Upper lobe of left lung (tissue), 6 donors: ENCODE measurements around the gene SNHG17. TPM values are rescaled to one million over a fixed set of nuclear protein-coding genes. Genes with fewer than 3 reads are reported as not detected.
A peak's percentile ranks its signal among the peaks of the same experiment; 100 is the strongest.

ENCODE experiments used
- ATAC-seq, 2 donors: fragments of 200-7000 bp; cut with Tn5 transposase; one replicate each; pipeline ENCODE4 v1.9.1; 2022; ENCODE audit warnings: mild to moderate bottlenecking in 2 of 2, moderate library complexity in 2 of 2; ENCODE audit not compliant: low FRiP score in 2 of 2
- DNase-seq, 2 donors: peaks; one replicate each; pipeline ENCODE4 v3.0.0-alpha.2; 2019 to 2020
- H3K27ac ChIP-seq, 4 donors: fragments of 200-600 bp; sonication (generic); one replicate each; pipeline ENCODE4 v1.5.1; 2016 to 2019
- H3K27me3 ChIP-seq, 4 donors: fragments of 200-600 bp; sonication (generic); one replicate each; pipeline ENCODE4 v1.5.1; 2017 to 2019
- H3K36me3 ChIP-seq, 4 donors: fragments of 200-600 bp; sonication (generic); one replicate each; pipeline ENCODE4 v1.5.1; 2016 to 2019
- H3K4me1 ChIP-seq, 4 donors: fragments of 200-600 bp; sonication (generic); one replicate each; pipeline ENCODE4 v1.5.1; 2018 to 2019
- H3K4me3 ChIP-seq, 4 donors: fragments of 200-600 bp; sonication (generic); one replicate each; pipeline ENCODE4 v1.5.1; 2017 to 2019; ENCODE audit warnings: mild to moderate bottlenecking in 2 of 4, moderate library complexity in 1 of 4
- H3K9me3 ChIP-seq, 4 donors: fragments of 200-600 bp; sonication (generic); one replicate each; pipeline ENCODE4 v1.5.1; 2018 to 2019
- EP300 ChIP-seq, 4 donors: sonication (generic); formaldehyde crosslinking; IDR thresholded peaks; one replicate each; pipeline ENCODE4 v1.5.1; 2017; ENCODE audit warnings: antibody characterized with exemption in 4 of 4, control low read depth in 2 of 4
- POLR2A ChIP-seq, 4 donors: fragments of 450-650 bp; IDR thresholded peaks; one replicate each; pipeline ENCODE4 v1.5.1; 2016 to 2017; ENCODE audit warnings: antibody characterized with exemption in 4 of 4, mild to moderate bottlenecking in 2 of 4
- POLR2AphosphoS5 ChIP-seq, 2 donors: sonication (generic); formaldehyde crosslinking; IDR thresholded peaks; one replicate each; pipeline ENCODE4 v1.5.1; 2017; ENCODE audit warnings: antibody characterized with exemption in 2 of 2
- WGBS, 2 donors: methylation state at CpG; one replicate each; pipeline ENCODE4 v1.1.5; 2017 to 2018; 5-methylcytosine and 5-hydroxymethylcytosine counted together
- total RNA-seq, 6 donors: library from RNA; depleted of rRNA in 4 of 6; stranded (reverse); fragments of >200 nt in 4 of 6; gene quantifications; one replicate each; pipeline versions ENCODE4 v1.1.0 to v1.2.1, GENCODE V29; 2016 to 2021
- TF ChIP-seq, protein P1 (sequence below), 6 experiments: fragments of 450-650 bp in 4 of 6; fragments of 200-600 bp in 2 of 6; sonication (generic) in 2 of 6; IDR thresholded peaks; one replicate each; pipeline ENCODE4 v1.5.1; 2016 to 2019; ENCODE audit warnings: antibody characterized with exemption in 6 of 6
- donor health status: DM: no; HTN: no; CAD: no; lungs with moderate emphysema.
- donor health status: DM: no; HTN: yes; CAD: no; lungs with severe emphysema.

The SNHG17 gene
- total RNA-seq, 6 donors from 2014 or later, result 14.7 to 40.0 (median 20.3) TPM

DNA sequence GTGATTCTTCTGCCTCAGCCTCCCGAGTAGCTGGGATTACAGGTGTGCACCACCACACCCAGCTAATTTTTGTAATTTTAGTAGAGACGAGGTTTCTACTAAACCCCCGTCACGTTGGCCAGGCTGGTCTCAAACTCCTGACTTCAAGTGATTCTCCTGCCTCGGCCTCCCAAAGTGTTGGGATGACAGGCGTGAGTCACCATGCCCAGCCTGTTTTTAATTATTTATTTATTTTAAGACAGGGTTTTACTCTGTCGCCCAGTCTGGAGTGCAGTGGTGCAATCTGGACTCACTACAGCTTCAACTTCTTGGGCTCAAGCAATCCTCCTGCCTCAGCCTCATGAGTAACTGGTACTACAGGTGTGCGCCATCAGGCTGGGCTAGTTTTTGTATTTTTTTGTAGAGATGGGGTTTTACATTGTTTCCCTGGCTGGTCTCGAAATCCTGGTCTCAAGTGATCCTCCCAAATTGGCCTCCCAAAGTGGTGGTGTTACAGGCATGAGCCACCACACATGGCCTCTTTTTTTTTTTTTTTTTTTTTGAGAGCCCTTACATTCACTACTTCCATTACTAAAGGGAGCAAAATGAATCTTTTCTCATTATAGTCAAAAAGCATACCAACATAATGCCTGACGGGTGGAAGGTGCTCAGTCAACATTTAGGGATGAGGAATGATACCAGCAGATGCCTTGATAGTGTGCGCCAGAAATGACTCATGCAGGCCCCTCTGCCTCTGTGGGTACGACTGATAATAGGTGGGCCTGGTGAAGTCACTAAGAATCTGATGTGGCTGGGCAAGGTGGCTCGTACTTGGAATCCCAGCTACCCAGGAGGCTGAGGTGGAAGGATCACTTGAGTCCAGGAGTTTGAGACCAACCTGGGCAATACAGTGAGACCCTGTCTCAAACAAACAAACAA is 19.7 kb upstream of the SNHG17 start:
- TF ChIP-seq POLR2AphosphoS5 (IDR thresholded peaks at IDR 0.05) (no peak), EP300 (IDR thresholded peaks at IDR 0.05) (no peak), POLR2A (IDR thresholded peaks at IDR 0.05) (no peak)
- TF ChIP-seq, protein P1, sequence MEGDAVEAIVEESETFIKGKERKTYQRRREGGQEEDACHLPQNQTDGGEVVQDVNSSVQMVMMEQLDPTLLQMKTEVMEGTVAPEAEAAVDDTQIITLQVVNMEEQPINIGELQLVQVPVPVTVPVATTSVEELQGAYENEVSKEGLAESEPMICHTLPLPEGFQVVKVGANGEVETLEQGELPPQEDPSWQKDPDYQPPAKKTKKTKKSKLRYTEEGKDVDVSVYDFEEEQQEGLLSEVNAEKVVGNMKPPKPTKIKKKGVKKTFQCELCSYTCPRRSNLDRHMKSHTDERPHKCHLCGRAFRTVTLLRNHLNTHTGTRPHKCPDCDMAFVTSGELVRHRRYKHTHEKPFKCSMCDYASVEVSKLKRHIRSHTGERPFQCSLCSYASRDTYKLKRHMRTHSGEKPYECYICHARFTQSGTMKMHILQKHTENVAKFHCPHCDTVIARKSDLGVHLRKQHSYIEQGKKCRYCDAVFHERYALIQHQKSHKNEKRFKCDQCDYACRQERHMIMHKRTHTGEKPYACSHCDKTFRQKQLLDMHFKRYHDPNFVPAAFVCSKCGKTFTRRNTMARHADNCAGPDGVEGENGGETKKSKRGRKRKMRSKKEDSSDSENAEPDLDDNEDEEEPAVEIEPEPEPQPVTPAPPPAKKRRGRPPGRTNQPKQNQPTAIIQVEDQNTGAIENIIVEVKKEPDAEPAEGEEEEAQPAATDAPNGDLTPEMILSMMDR (IDR thresholded peaks at IDR 0.05), result no peak
- Histone ChIP-seq H3K27ac (peak overlapping the region in 2 of 4 donors; percentile 72 to 80), H3K4me3 (no peak overlapping the region), H3K9me3 (no peaks in the 10 kb centered on the region), H3K27me3 (no peaks in the 10 kb centered on the region), H3K36me3 (peaks cover 0 to 13% (median 8%) of the 10 kb centered on the region in 4 donors), H3K4me1 (peaks cover 0 to 14% (median 6%) of the 10 kb centered on the region in 4 donors)
- ATAC-seq, result no peak
- 96% methylated on average over 13 of the region's 13 CpGs for WGBS, 2 donors
- no peak for DNase-seq

DNA sequence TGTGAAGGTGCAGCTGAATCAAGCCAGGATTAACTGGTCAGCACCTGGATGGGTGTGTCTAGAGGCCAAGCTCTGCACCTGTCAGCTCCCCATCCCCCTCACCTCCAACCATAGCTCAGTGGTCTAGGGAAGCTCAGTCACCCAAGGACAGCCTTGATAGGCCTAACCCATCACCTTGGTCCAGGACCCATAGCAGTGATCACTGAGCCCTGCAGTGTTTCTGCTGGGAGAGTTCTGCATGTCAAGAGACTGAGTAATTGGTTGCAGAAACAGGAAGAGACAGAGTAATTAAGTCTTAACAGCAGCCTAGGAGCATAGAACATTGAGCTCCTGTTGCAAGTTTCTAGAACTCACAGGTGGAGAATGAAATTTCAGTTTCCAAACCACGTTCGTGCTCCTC is 18.8 kb upstream of the SNHG17 start:
- TF ChIP-seq, protein P1 (IDR thresholded peaks at IDR 0.05), result no peak
- TF ChIP-seq POLR2AphosphoS5 (IDR thresholded peaks at IDR 0.05) (no peak), EP300 (IDR thresholded peaks at IDR 0.05) (no peak), POLR2A (IDR thresholded peaks at IDR 0.05) (no peak)
- Histone ChIP-seq H3K27me3 (no peaks in the 10 kb centered on the region), H3K36me3 (peaks cover 0 to 18% (median 10%) of the 10 kb centered on the region in 4 donors), H3K27ac (peak overlapping the region in 3 of 4 donors; percentile 68 to 80 (median 72)), H3K4me1 (peaks cover 1 to 14% (median 5%) of the 10 kb centered on the region in 4 donors), H3K9me3 (no peaks in the 10 kb centered on the region), H3K4me3 (no peak overlapping the region)
- DNase-seq, result no peak
- ATAC-seq, result no peak
- 90 to 98% methylated on average over 2 of the region's 2 CpGs for WGBS, 2 donors

DNA sequence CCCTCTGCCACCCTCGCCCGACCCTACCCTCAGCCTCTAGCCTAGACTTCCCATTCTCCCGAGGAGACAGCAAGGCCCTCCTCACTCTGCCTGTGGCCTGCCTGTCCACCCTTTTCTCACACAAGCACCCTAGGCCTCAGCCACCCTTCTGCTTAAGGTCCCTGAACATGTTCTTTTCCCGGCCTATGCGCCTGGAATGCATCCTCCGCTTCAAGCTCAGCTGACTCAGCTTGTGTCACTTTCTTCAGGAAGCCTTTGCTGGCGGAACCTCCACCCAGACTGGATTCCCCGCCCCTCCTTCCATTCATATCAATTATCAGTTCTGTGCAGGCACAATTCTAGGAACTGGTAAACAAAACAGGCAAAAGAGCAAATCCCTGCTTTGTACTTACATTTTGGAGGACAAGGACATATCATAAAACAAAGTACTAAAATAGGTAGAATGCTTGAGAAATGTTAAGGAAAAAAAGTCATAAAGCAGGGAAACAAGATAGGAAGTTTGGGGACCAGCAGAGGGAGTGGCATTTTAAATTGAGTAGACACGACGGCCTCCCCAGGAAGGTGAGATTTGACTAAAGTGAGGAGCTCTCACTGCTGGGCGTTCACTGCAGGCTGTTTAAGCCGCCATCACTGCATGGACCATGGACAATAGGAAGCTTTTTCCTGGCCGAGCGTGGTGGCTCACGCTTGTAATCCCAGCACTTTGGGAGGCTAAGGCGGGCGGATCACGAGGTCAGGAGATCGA is 17.9 kb upstream of the SNHG17 start:
- no peaks in the 10 kb centered on the region for H3K9me3 ChIP-seq
- TF ChIP-seq POLR2AphosphoS5 (IDR thresholded peaks at IDR 0.05) (peak in 1 of 2 donors; percentile 40), POLR2A (IDR thresholded peaks at IDR 0.05) (no peak)
- TF ChIP-seq, protein P1 (IDR thresholded peaks at IDR 0.05), result no peak
- H3K4me1 ChIP-seq, result peaks cover 7 to 15% (median 9%) of the 10 kb centered on the region in 4 donors
- ATAC-seq (no peak), DNase-seq (no peak)
- no peak overlapping the region for H3K4me3 ChIP-seq
- H3K27ac ChIP-seq, result peak overlapping the region; percentile 49 to 80 (median 76)
- peaks cover 0 to 23% (median 10%) of the 10 kb centered on the region in 4 donors for H3K36me3 ChIP-seq
- H3K27me3 ChIP-seq, result no peaks in the 10 kb centered on the region
- 73 to 82% methylated on average over 19 of the region's 19 CpGs for WGBS, 2 donors

DNA sequence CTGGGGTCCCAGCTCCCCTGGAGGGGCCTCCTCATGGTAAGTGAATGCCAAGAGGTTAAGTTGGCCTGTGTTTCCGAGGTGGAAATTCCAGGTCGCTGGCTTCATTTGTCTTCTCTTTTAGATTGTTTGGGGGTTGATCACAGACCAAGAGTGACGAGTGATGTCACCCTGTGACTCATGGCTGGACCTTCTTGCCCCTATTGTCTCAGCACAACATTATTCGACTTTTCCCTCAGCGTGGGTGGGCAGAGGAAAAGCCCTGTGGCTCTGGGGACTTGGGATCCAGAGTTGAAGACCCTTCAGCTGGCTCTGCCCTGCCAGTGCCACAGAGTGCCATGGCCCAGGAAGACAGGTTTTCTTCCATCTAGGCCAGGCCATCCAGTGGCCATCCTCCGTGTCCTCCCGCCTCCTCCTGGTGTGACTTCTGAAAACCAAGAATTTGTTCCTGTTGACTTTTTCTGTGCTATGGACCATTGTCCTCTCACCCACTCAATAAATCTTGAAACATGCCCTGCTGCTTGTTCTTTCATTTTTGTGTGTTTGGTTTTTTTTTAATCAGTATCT is 15.4 kb upstream of the SNHG17 start:
- DNase-seq (no peak), ATAC-seq (no peak)
- peak overlapping the region in 3 of 4 donors; percentile 15 to 67 (median 49) for H3K27ac ChIP-seq

More for the DNA sequence above, 15.4 kb upstream of the SNHG17 start:
- Histone ChIP-seq H3K9me3 (no peaks in the 10 kb centered on the region), H3K4me3 (no peak overlapping the region), H3K27me3 (no peaks in the 10 kb centered on the region), H3K4me1 (peaks cover 16 to 29% (median 23%) of the 10 kb centered on the region in 4 donors), H3K36me3 (peaks cover 0 to 23% (median 10%) of the 10 kb centered on the region in 4 donors)
- WGBS, 2 donors, result 93 to 96% methylated on average over 7 of the region's 7 CpGs
- TF ChIP-seq, protein P1 (IDR thresholded peaks at IDR 0.05), result no peak
- TF ChIP-seq POLR2AphosphoS5 (IDR thresholded peaks at IDR 0.05), result no peak
